HUDEP-2 (cell line): ENCODE results near the gene TP53AIP1.

Experiments used
- DNase-seq, 76 experiments: peaks; one replicate each; lab custom pipeline; 2025; ENCODE audit not compliant: unreplicated experiment in 76 of 76; lab: John Stamatoyannopoulos, UW

Gene TP53AIP1

GRCh38 chr11:128908391-128909246, 34.1 kb downstream of the TP53AIP1 start:
- DNase-seq, result peak in 3 of 76 experiments; percentile 1 to 6 (median 4)

GRCh38 chr11:128907585-128907984, 35.1 kb downstream of the TP53AIP1 start:
- no peak for DNase-seq

- no peak for DNase-seq
These were observed 36.3 kb downstream of the TP53AIP1 start for GRCh38 chr11:128906185-128907050.

GRCh38 chr11:128905345-128906184, 37.1 kb downstream of the TP53AIP1 start:
- peak in 7 of 76 experiments; percentile 1 to 11 (median 4) for DNase-seq

GRCh38 chr11:128904656-128905344, 37.9 kb downstream of the TP53AIP1 start:
- no peak for DNase-seq

GRCh38 chr11:128904303-128904655, 38.4 kb downstream of the TP53AIP1 start:
- no peak for DNase-seq

GRCh38 chr11:128903248-128904061, 39.2 kb downstream of the TP53AIP1 start:
- no peak for DNase-seq

- no peak for DNase-seq
These were observed 40.1 kb downstream of the TP53AIP1 start for GRCh38 chr11:128902515-128903066.

GRCh38 chr11:128901653-128902514, 40.8 kb downstream of the TP53AIP1 start:
- no peak for DNase-seq

- no peak for DNase-seq
These were observed 42.2 kb downstream of the TP53AIP1 start for GRCh38 chr11:128900468-128900867.

GRCh38 chr11:128898580-128899344, 43.9 kb downstream of the TP53AIP1 start:
- DNase-seq, result no peak

- no peak for DNase-seq
These were observed 44.8 kb downstream of the TP53AIP1 start for GRCh38 chr11:128897826-128898225.

- no peak for DNase-seq
These were observed 46.3 kb downstream of the TP53AIP1 start for GRCh38 chr11:128896356-128896755.

GRCh38 chr11:128895526-128895925, 47.1 kb downstream of the TP53AIP1 start:
- DNase-seq, result no peak

- DNase-seq, result peak in 52 of 76 experiments; percentile 4 to 72 (median 35)
These were observed 48.0 kb downstream of the TP53AIP1 start for GRCh38 chr11:128894685-128895084.

- no peak for DNase-seq
These were observed 48.4 kb downstream of the TP53AIP1 start for GRCh38 chr11:128894286-128894681.

GRCh38 chr11:128893578-128894285, 48.9 kb downstream of the TP53AIP1 start:
- no peak for DNase-seq
